A673 (cell line): ENCODE measurements around the gene TXN.

ENCODE experiments used
- CTCF ChIP-seq: fragments of 300-800, 200-600 bp; sonication (generic); conservative IDR thresholded peaks from 2 replicates; pipeline ENCODE4 v1.5.1; 2017; ENCODE audit warnings: low read depth, mild to moderate bottlenecking, antibody characterized with exemption, low read length, moderate library complexity, mixed read lengths
- EZH2 ChIP-seq: fragments of 200-600 bp; sonication (generic); IDR thresholded peaks from 2 replicates; pipeline ENCODE4 v1.6.1; 2017; ENCODE audit warnings: borderline replicate concordance, low read depth, mild to moderate bottlenecking, mixed read lengths, antibody characterized with exemption, low read length; ENCODE audit not compliant: poor library complexity, severe bottlenecking

DNA sequence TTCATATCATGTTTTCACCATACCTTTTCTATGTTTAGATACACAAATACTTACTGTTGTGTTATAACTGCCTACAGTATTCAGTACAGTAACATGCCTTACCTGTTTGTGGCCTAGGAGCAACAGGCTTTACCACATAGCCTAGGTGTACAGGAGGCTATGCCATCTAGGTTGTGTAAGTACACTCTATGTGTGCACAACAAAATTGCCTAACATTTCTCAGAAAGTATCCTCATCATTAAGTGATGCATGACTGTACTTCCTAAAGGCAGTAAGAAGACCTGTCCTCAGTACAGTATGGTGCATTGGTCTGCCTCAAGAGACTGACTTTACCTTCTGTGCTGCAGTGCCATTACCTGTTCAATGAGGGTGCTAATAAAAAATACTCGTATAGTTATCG, 7.9 kb downstream of the TXN start:
- no peak for TF ChIP-seq CTCF
- no peak for TF ChIP-seq EZH2
